Neural progenitor cell (in vitro differentiated cells): ENCODE data around the gene CCDC183.

Source experiments
- EZH2 ChIP-seq: fragments of 200-600 bp; sonication (generic); IDR thresholded peaks from 2 replicates; pipeline ENCODE4 v1.6.1; 2017; ENCODE audit warnings: antibody characterized with exemption, mild to moderate bottlenecking, moderate library complexity
- EZH2phosphoT487 ChIP-seq: fragments of 200-600 bp; sonication (generic); IDR thresholded peaks from 2 replicates; pipeline ENCODE4 v1.6.1; 2017; ENCODE audit warnings: antibody characterized with exemption
- TF ChIP-seq, protein P1 (sequence below): fragments of 200-600 bp; sonication (generic); IDR thresholded peaks from 2 replicates; pipeline ENCODE4 v1.5.1; 2017; ENCODE audit warnings: antibody characterized with exemption, mild to moderate bottlenecking

GRCh38 chr9:136751244-136751643, 44.9 kb upstream of the CCDC183 start:
- TF ChIP-seq, protein P1, sequence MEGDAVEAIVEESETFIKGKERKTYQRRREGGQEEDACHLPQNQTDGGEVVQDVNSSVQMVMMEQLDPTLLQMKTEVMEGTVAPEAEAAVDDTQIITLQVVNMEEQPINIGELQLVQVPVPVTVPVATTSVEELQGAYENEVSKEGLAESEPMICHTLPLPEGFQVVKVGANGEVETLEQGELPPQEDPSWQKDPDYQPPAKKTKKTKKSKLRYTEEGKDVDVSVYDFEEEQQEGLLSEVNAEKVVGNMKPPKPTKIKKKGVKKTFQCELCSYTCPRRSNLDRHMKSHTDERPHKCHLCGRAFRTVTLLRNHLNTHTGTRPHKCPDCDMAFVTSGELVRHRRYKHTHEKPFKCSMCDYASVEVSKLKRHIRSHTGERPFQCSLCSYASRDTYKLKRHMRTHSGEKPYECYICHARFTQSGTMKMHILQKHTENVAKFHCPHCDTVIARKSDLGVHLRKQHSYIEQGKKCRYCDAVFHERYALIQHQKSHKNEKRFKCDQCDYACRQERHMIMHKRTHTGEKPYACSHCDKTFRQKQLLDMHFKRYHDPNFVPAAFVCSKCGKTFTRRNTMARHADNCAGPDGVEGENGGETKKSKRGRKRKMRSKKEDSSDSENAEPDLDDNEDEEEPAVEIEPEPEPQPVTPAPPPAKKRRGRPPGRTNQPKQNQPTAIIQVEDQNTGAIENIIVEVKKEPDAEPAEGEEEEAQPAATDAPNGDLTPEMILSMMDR: no peak
- TF ChIP-seq EZH2phosphoT487: no peak
- TF ChIP-seq EZH2: no peak
